Measurements from ENCODE around the gene ATP6V0E1.

DNA sequence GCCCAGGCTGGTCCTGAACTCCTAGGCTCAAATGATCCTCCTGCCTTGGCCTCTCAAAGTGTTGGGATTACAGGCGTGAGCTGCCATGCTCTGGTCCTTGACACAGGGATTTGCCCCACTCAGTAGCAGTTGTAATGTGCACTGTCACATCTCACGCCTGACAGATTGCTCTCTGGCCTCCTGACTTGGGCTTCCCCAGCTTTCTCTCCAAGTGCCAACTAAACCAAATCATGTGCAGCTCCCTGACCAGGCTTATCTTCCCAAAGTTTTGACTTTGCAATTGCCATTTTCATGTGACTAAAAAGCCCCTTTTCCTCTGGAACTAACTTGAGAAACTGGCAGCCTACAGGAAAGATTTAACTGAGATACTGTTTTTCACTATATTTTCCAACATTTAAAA, 13.7 kb upstream of the ATP6V0E1 start:
- TF ChIP-seq CTCF (IDR thresholded peaks at IDR 0.05), result no peak
- TF ChIP-seq POLR2A (IDR thresholded peaks at IDR 0.05), result no peak
